HG02642 (cell line): ENCODE measurements around the gene OR10K1.

Source experiments
- ATAC-seq: cut with Tn5 transposase; IDR thresholded peaks from one replicate; pipeline ENCODE4 v1.9.1; 2021; ENCODE audit warnings: mild to moderate bottlenecking; ENCODE audit not compliant: unreplicated experiment, poor library complexity

The OR10K1 gene

GRCh38 chr1:158516966-158517365 lies 55.3 kb downstream of the OR10K1 start:
- no peak for ATAC-seq
